SK-N-SH (cell line): ENCODE measurements around the gene SRBD1. TPM values are rescaled to one million over a fixed set of nuclear protein-coding genes. Genes with fewer than 3 reads are reported as not detected.

Experiments
- CTCF ChIA-PET: fragments of 300-600, 350-600 bp; formaldehyde crosslinking; extraction: SDS; loops from one replicate; lab custom pipeline; 2021; lab: Yijun Ruan, JAX
- POLR2A ChIA-PET: fragments of 350-600 bp; sonication (Branson Sonifier 250); formaldehyde crosslinking; extraction: SDS; loops from one replicate; lab custom pipeline; 2020; ENCODE audit warnings: antibody characterized with exemption, inconsistent platforms; lab: Yijun Ruan, JAX
- DNase-seq: peaks from one replicate; pipeline ENCODE4 v3.0.0; 2012
- H2AFZ ChIP-seq: fragments of 200-600 bp; sonication (generic); 2 replicates; pipeline ENCODE4 v1.8.1; 2016; ENCODE audit warnings: antibody characterized with exemption, mild to moderate bottlenecking, low read depth
- H3F3A ChIP-seq: fragments of 200-600 bp; sonication (generic); replicated peaks from 2 replicates; pipeline ENCODE3; 2016; ENCODE audit warnings: antibody characterized with exemption, mild to moderate bottlenecking; ENCODE audit not compliant: insufficient read depth
- H3K27ac ChIP-seq, 2 experiments: fragments of 200-500 bp in 1 of 2; fragments of 200-600 bp in 1 of 2; sonication (Bioruptor generic) in 1 of 2; sonication (generic), shearing (Covaris generic) in 1 of 2; 2 replicates each; pipeline versions ENCODE4 v1.5.1 to v1.6.1; 2014 to 2016; ENCODE audit warnings: low read depth in 2 of 2, inconsistent platforms in 1 of 2, low read length in 1 of 2, mild to moderate bottlenecking in 1 of 2, mixed read lengths in 1 of 2
- H3K27me3 ChIP-seq: fragments of 200-600 bp; sonication (generic), shearing (Covaris generic); 2 replicates; pipeline ENCODE4 v1.6.1; 2016; ENCODE audit warnings: mixed run types; ENCODE audit not compliant: insufficient read depth
- H3K36me3 ChIP-seq, 2 experiments: fragments of 200-500 bp in 1 of 2; fragments of 200-600 bp in 1 of 2; sonication (Bioruptor generic) in 1 of 2; sonication (generic) in 1 of 2; replicated peaks in 1 of 2; 2 replicates each; pipeline versions ENCODE3 to v1.5.1; 2014 to 2016; ENCODE audit warnings: low read length in 1 of 2, mild to moderate bottlenecking in 1 of 2; ENCODE audit not compliant: insufficient read depth in 2 of 2, control insufficient read depth in 1 of 2
- H3K4me1 ChIP-seq, 2 experiments: fragments of 200-500 bp in 1 of 2; fragments of 200-600 bp in 1 of 2; sonication (Bioruptor generic) in 1 of 2; sonication (generic), shearing (Covaris generic) in 1 of 2; 2 replicates each; pipeline versions ENCODE4 v1.5.1 to v1.6.1; 2014 to 2016; ENCODE audit warnings: low read depth in 1 of 2, low read length in 1 of 2, mixed run types in 1 of 2; ENCODE audit not compliant: insufficient read depth in 2 of 2, control insufficient read depth in 1 of 2
- H3K4me2 ChIP-seq: fragments of 200-600 bp; sonication (generic), shearing (Covaris generic); 2 replicates; pipeline ENCODE4 v1.6.1; 2017; ENCODE audit warnings: mixed run types
- H3K4me3 ChIP-seq, 2 experiments: fragments of 200-500 bp in 1 of 2; fragments of 200-600 bp in 1 of 2; sonication (Bioruptor generic) in 1 of 2; sonication (generic), shearing (Covaris generic) in 1 of 2; 2 replicates each; pipeline versions ENCODE4 v1.5.1 to v1.8.1; 2014 to 2016; ENCODE audit warnings: low read depth in 2 of 2, inconsistent platforms in 1 of 2, low read length in 1 of 2, mild to moderate bottlenecking in 1 of 2, mixed read lengths in 1 of 2, moderate library complexity in 1 of 2
- H3K79me2 ChIP-seq: fragments of 200-600 bp; sonication (generic); 2 replicates; pipeline ENCODE4 v1.8.1; 2017; ENCODE audit warnings: mild to moderate bottlenecking; ENCODE audit not compliant: insufficient read depth
- H3K9ac ChIP-seq: fragments of 200-600 bp; sonication (generic); 2 replicates; pipeline ENCODE4 v1.6.1; 2017; ENCODE audit warnings: mixed run types
- H3K9me2 ChIP-seq: fragments of 200-600 bp; sonication (generic); 2 replicates; pipeline ENCODE4 v1.6.1; 2017; ENCODE audit warnings: mixed run types
- H3K9me3 ChIP-seq: fragments of 200-600 bp; sonication (generic); 2 replicates; pipeline ENCODE4 v1.6.1; 2017; ENCODE audit warnings: mixed run types, mild to moderate bottlenecking, moderate library complexity
- H4K20me1 ChIP-seq: fragments of 200-600 bp; sonication (generic); 2 replicates; pipeline ENCODE4 v1.6.1; 2017; ENCODE audit warnings: mild to moderate bottlenecking, mixed run types; ENCODE audit not compliant: insufficient read depth
- EZH2phosphoT487 ChIP-seq: fragments of 200-600 bp; sonication (generic); IDR thresholded peaks from 2 replicates; pipeline ENCODE4 v1.6.1; 2017; ENCODE audit warnings: low read depth, mixed run types, mild to moderate bottlenecking, antibody characterized with exemption, moderate library complexity, borderline replicate concordance
- FOSL2 ChIP-seq: IDR thresholded peaks from 2 replicates; pipeline ENCODE4 v1.4.0; 2012; ENCODE audit warnings: low read depth, mild to moderate bottlenecking, moderate library complexity, borderline replicate concordance
- FOXJ3 ChIP-seq: sonication (generic); formaldehyde crosslinking; IDR thresholded peaks from 2 replicates; pipeline ENCODE4 v1.5.1; 2020; ENCODE audit warnings: mild to moderate bottlenecking, missing genetic modification reagents
- FOXM1 ChIP-seq: IDR thresholded peaks from 2 replicates; pipeline ENCODE4 v1.4.0; 2012; ENCODE audit warnings: low read depth, mild to moderate bottlenecking
- IRF3 ChIP-seq: fragments of 150-350 bp; IDR thresholded peaks from 2 replicates; pipeline ENCODE4 v1.6.1; 2016; ENCODE audit warnings: mild to moderate bottlenecking, low read depth, low read length
- MEF2A ChIP-seq: IDR thresholded peaks from 2 replicates; pipeline ENCODE4 v1.4.0; 2012; ENCODE audit warnings: low read depth, borderline replicate concordance
- MXI1 ChIP-seq: IDR thresholded peaks from 2 replicates; pipeline ENCODE4 v1.6.1; 2012; ENCODE audit warnings: mild to moderate bottlenecking, low read depth, low read length, improper control_type of control experiment
- PBX3 ChIP-seq: IDR thresholded peaks from 2 replicates; pipeline ENCODE4; 2012
- SMC3 ChIP-seq: IDR thresholded peaks from 2 replicates; pipeline ENCODE4 v1.6.1; 2012; ENCODE audit warnings: low read depth, low read length, improper control_type of control experiment
- TAF1 ChIP-seq: IDR thresholded peaks from 2 replicates; pipeline ENCODE4 v1.6.1; 2012; ENCODE audit warnings: low read depth, mild to moderate bottlenecking, low read length, moderate library complexity, borderline replicate concordance
- WGBS: methylation state at CpG from one replicate; pipeline ENCODE4 v1.1.6; 2017; ENCODE audit warnings: low lambda C conversion rate; 5-methylcytosine and 5-hydroxymethylcytosine counted together
- polyA plus RNA-seq, 3 experiments: library from polyadenylated mRNA; depleted of rRNA; stranded (reverse); fragments of >200 nt; gene quantifications; 2 replicates each; pipeline ENCODE4 v1.2.3, GENCODE V29; 2012
- TF ChIP-seq, protein P1 (sequence below): IDR thresholded peaks from 2 replicates; pipeline ENCODE4 v1.4.0; 2012; ENCODE audit warnings: low read depth, borderline replicate concordance
- TF ChIP-seq, protein P2 (sequence below): fragments of 200-600 bp; sonication (generic); IDR thresholded peaks from 2 replicates; pipeline ENCODE4 v1.6.1; 2017; ENCODE audit warnings: antibody characterized with exemption, mild to moderate bottlenecking, moderate library complexity

SRBD1 gene
- polyA plus RNA-seq, 1 of the 3 experiments (the other 2 are of a cell fraction) = 3.2 TPM

- CTCF ChIA-PET = interaction anchor here (0.6 to 1.5 kb wide), 8 partner anchors 8 to 1321 kb away, joined by 3 to 7 read pairs (median 4); partner anchors contain the start of gene SRBD1
- H3K4me2 ChIP-seq = no peak overlapping the region
- H3K27me3 ChIP-seq = peaks cover 16% of the 10 kb centered on the region; the same call in 1 of the 2 replicates
Observed at GRCh38 chr2:45625824-45626223, 14.8 kb upstream of the SRBD1 start.

GRCh38 chr2:45623098-45623497 lies 12.0 kb upstream of the SRBD1 start:
- no peaks in the 10 kb centered on the region for H3K9me2 ChIP-seq
- H3K9ac ChIP-seq = no peak overlapping the region
- no peaks in the 10 kb centered on the region for H3K79me2 ChIP-seq
- H3K36me3 ChIP-seq = no peaks in the 10 kb centered on the region
- TF ChIP-seq IRF3 (no peak), PBX3 (no peak), SMC3 (no peak), FOXJ3 (CRISPR knock-in tag) (no peak), FOSL2 (no peak), MXI1 (no peak), TAF1 (no peak)
- no peaks in the 10 kb centered on the region for H3K9me3 ChIP-seq
- DNase-seq = no peak
- H3F3A ChIP-seq = no peaks in the 10 kb centered on the region
- no peak overlapping the region for H3K27ac ChIP-seq
- WGBS = 95% methylated on average over 3 of the region's 3 CpGs
- no peak overlapping the region for H3K4me3 ChIP-seq
- no peaks in the 10 kb centered on the region for H3K4me1 ChIP-seq
- no peak overlapping the region for H3K4me2 ChIP-seq
- H2AFZ ChIP-seq = no peak overlapping the region
- POLR2A ChIA-PET = no interaction called here
- H4K20me1 ChIP-seq = no peaks in the 10 kb centered on the region
- CTCF ChIA-PET = no interaction called here
- H3K27me3 ChIP-seq = peaks cover 11% of the 10 kb centered on the region; the same call in 1 of the 2 replicates

More at GRCh38 chr2:45625824-45626223, 14.8 kb upstream of the SRBD1 start:
- Histone ChIP-seq H4K20me1 (no peaks in the 10 kb centered on the region), H3K36me3 (no peaks in the 10 kb centered on the region), H3K79me2 (no peaks in the 10 kb centered on the region), H3K9me3 (no peaks in the 10 kb centered on the region), H3K9ac (no peak overlapping the region), H3K9me2 (no peaks in the 10 kb centered on the region), H3K4me3 (no peak overlapping the region), H3K27ac (no peak overlapping the region), H3K4me1 (no peaks in the 10 kb centered on the region), H3F3A (no peaks in the 10 kb centered on the region), H2AFZ (no peak overlapping the region)
- DNase-seq = no peak
- TF ChIP-seq FOXM1 = no peak
- TF ChIP-seq, protein P1, sequence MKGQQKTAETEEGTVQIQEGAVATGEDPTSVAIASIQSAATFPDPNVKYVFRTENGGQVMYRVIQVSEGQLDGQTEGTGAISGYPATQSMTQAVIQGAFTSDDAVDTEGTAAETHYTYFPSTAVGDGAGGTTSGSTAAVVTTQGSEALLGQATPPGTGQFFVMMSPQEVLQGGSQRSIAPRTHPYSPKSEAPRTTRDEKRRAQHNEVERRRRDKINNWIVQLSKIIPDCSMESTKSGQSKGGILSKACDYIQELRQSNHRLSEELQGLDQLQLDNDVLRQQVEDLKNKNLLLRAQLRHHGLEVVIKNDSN = no peak
- no peak for TF ChIP-seq EZH2phosphoT487
- TF ChIP-seq MEF2A = no peak
- TF ChIP-seq, protein P2, sequence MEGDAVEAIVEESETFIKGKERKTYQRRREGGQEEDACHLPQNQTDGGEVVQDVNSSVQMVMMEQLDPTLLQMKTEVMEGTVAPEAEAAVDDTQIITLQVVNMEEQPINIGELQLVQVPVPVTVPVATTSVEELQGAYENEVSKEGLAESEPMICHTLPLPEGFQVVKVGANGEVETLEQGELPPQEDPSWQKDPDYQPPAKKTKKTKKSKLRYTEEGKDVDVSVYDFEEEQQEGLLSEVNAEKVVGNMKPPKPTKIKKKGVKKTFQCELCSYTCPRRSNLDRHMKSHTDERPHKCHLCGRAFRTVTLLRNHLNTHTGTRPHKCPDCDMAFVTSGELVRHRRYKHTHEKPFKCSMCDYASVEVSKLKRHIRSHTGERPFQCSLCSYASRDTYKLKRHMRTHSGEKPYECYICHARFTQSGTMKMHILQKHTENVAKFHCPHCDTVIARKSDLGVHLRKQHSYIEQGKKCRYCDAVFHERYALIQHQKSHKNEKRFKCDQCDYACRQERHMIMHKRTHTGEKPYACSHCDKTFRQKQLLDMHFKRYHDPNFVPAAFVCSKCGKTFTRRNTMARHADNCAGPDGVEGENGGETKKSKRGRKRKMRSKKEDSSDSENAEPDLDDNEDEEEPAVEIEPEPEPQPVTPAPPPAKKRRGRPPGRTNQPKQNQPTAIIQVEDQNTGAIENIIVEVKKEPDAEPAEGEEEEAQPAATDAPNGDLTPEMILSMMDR = no peak
- POLR2A ChIA-PET = no interaction called here
